H1 (cell line): ENCODE measurements around the gene INAFM2.

Source experiments
- EGR1 ChIP-seq: IDR thresholded peaks from 2 replicates; pipeline ENCODE4 v1.6.1; 2011; ENCODE audit warnings: low read depth, low read length, borderline replicate concordance
- SP1 ChIP-seq: IDR thresholded peaks from 2 replicates; pipeline ENCODE4 v1.6.1; 2011; ENCODE audit warnings: low read depth, low read length
- TBP ChIP-seq: IDR thresholded peaks from 2 replicates; pipeline ENCODE4 v1.6.1; 2011; ENCODE audit warnings: low read depth, low read length, improper control_type of control experiment
- TF ChIP-seq, protein P1 (sequence below), 3 experiments: IDR thresholded peaks; 1 replicate in 2 of 3; 2 replicates in 1 of 3; pipeline versions ENCODE4 v1.5.1 to v1.6.1; 2011; ENCODE audit warnings: low read length in 3 of 3, mild to moderate bottlenecking in 3 of 3, inconsistent platforms in 2 of 3, low read depth in 1 of 3, moderate library complexity in 1 of 3; ENCODE audit not compliant: insufficient read depth in 1 of 3; ENCODE audit errors: control extremely low read depth in 1 of 3
- TF ChIP-seq, protein P2 (sequence below): IDR thresholded peaks from 2 replicates; pipeline ENCODE4 v1.6.1; 2011; ENCODE audit warnings: low read length, improper control_type of control experiment

DNA sequence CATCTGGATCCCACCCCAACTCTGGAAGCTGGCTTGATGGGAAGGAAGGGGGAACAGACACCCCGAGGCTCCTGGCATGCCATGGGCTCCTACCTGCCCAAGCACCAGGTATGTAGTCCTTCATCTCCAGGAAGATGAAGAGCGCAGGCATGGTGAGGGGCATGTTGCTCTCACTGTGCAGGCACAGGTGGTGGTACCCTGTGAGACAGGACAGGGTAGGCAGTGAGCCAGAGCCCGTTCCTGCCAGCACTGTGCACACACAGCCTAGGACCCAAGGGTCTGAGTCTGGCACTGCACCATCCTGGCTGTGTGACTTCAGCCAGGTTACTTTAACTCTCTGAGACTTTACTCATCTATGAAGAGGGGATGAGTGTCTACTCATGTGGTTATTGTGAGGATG, 31.2 kb upstream of the INAFM2 start:
- TF ChIP-seq SP1, result no peak
- TF ChIP-seq, protein P1, sequence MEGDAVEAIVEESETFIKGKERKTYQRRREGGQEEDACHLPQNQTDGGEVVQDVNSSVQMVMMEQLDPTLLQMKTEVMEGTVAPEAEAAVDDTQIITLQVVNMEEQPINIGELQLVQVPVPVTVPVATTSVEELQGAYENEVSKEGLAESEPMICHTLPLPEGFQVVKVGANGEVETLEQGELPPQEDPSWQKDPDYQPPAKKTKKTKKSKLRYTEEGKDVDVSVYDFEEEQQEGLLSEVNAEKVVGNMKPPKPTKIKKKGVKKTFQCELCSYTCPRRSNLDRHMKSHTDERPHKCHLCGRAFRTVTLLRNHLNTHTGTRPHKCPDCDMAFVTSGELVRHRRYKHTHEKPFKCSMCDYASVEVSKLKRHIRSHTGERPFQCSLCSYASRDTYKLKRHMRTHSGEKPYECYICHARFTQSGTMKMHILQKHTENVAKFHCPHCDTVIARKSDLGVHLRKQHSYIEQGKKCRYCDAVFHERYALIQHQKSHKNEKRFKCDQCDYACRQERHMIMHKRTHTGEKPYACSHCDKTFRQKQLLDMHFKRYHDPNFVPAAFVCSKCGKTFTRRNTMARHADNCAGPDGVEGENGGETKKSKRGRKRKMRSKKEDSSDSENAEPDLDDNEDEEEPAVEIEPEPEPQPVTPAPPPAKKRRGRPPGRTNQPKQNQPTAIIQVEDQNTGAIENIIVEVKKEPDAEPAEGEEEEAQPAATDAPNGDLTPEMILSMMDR (IDR thresholded peaks at IDR 0.05; ENCODE audit: control extremely low read depth in 1 of 3, insufficient read depth in 1 of 3, low read depth in 1 of 3, low read length in 3 of 3), result no peak
- TF ChIP-seq TBP, result no peak
- no peak for TF ChIP-seq EGR1
- TF ChIP-seq, protein P2, sequence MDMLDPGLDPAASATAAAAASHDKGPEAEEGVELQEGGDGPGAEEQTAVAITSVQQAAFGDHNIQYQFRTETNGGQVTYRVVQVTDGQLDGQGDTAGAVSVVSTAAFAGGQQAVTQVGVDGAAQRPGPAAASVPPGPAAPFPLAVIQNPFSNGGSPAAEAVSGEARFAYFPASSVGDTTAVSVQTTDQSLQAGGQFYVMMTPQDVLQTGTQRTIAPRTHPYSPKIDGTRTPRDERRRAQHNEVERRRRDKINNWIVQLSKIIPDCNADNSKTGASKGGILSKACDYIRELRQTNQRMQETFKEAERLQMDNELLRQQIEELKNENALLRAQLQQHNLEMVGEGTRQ, result no peak
